Mesenteric fat pad (tissue), 1 donor: ENCODE measurements around the gene KLF16. TPM values are rescaled to one million over a fixed set of nuclear protein-coding genes. Genes with fewer than 3 reads are reported as not detected.
"Not testable (repeated sequence)": the region's sequence is repeated elsewhere in the genome, so short reads cannot be mapped to it uniquely, and the experiment has no call there.

Source experiments
- DNase-seq: peaks from one replicate; pipeline ENCODE4 v3.0.0-alpha.2; 2020; ENCODE audit warnings: low spot score
- total RNA-seq: library from RNA; stranded (reverse); fragmentation: NEBNext Ultra II Directional; extraction: Animal tissue kit (Norgen Biotek cat#: 25700); gene quantifications from one replicate; pipeline ENCODE4 v1.2.1, GENCODE V29; 2021
- donor health status: DM: yes; HTN: yes; CAD: no.

The KLF16 gene
- total RNA-seq, 1 donor from 2014 or later, result 19.0 TPM

GRCh38 chr19:1884719-1885334 lies 21.4 kb upstream of the KLF16 start:
- peak; percentile 90 for DNase-seq

- DNase-seq, result no peak
Observed at GRCh38 chr19:1884291-1884718, 20.9 kb upstream of the KLF16 start.

GRCh38 chr19:1883784-1884183 lies 20.4 kb upstream of the KLF16 start:
- DNase-seq, result no peak

GRCh38 chr19:1882786-1883692 lies 19.7 kb upstream of the KLF16 start:
- DNase-seq, result no peak

GRCh38 chr19:1882089-1882785 lies 18.9 kb upstream of the KLF16 start:
- DNase-seq, result no peak

- DNase-seq, result peak; percentile 85
Observed at GRCh38 chr19:1881393-1882088, 18.2 kb upstream of the KLF16 start.

- DNase-seq, result peak; percentile 85
Observed at GRCh38 chr19:1880611-1881392, 17.4 kb upstream of the KLF16 start.

- DNase-seq, result not testable (repeated sequence)
Observed at GRCh38 chr19:1879982-1880381, 16.6 kb upstream of the KLF16 start.

- not testable (repeated sequence) for DNase-seq
Observed at GRCh38 chr19:1878583-1878982, 15.2 kb upstream of the KLF16 start.

GRCh38 chr19:1877280-1877660 lies 13.9 kb upstream of the KLF16 start:
- not testable (repeated sequence) for DNase-seq

GRCh38 chr19:1876496-1877279 lies 13.3 kb upstream of the KLF16 start:
- DNase-seq, result not testable (repeated sequence)

GRCh38 chr19:1875646-1876495 lies 12.5 kb upstream of the KLF16 start:
- peak; percentile 99 for DNase-seq

GRCh38 chr19:1875265-1875645 lies 11.9 kb upstream of the KLF16 start:
- DNase-seq, result not testable (repeated sequence)

GRCh38 chr19:1874554-1875185 lies 11.3 kb upstream of the KLF16 start:
- no peak for DNase-seq

GRCh38 chr19:1873524-1874473 lies 10.4 kb upstream of the KLF16 start:
- DNase-seq, result no peak

- no peak for DNase-seq
Observed at GRCh38 chr19:1872807-1873523, 9.6 kb upstream of the KLF16 start.
